AG04449 (cell line): ENCODE data around the gene CCDC3.
"Not testable (repeated sequence)": the region's sequence is repeated elsewhere in the genome, so short reads cannot be mapped to it uniquely, and the experiment has no call there.

Source experiments
- CTCF ChIA-PET: fragments of 350-600 bp; formaldehyde crosslinking; extraction: SDS; loops from one replicate; lab custom pipeline; 2021; ENCODE audit warnings: antibody characterized with exemption; lab: Yijun Ruan, JAX
- POLR2A ChIA-PET: fragments of 400-600, 350-600 bp; formaldehyde crosslinking; extraction: SDS; loops from one replicate; lab custom pipeline; 2020; ENCODE audit warnings: antibody characterized with exemption, inconsistent platforms; lab: Yijun Ruan, JAX
- DNase-seq: peaks from one replicate; pipeline ENCODE4 v3.0.0-alpha.2; 2010; ENCODE audit warnings: low read depth, low spot score
- H3K4me3 ChIP-seq: 2 replicates; pipeline ENCODE4 v1.5.1; 2011; ENCODE audit warnings: low read depth, mild to moderate bottlenecking, control low read depth, low read length
- CTCF ChIP-seq: IDR thresholded peaks from one replicate; pipeline ENCODE4 v1.5.1; 2011; ENCODE audit warnings: mild to moderate bottlenecking, moderate library complexity, low read length, control low read depth, inconsistent platforms; ENCODE audit not compliant: insufficient read depth; ENCODE audit errors: missing control alignments

CCDC3 gene

GRCh38 chr10:12995425-12995861 is 6.1 kb downstream of the CCDC3 start:
- POLR2A ChIA-PET: no interaction called here
- no peak for TF ChIP-seq CTCF
- H3K4me3 ChIP-seq: no peak overlapping the region
- CTCF ChIA-PET: no interaction called here
- no peak for DNase-seq

DNA sequence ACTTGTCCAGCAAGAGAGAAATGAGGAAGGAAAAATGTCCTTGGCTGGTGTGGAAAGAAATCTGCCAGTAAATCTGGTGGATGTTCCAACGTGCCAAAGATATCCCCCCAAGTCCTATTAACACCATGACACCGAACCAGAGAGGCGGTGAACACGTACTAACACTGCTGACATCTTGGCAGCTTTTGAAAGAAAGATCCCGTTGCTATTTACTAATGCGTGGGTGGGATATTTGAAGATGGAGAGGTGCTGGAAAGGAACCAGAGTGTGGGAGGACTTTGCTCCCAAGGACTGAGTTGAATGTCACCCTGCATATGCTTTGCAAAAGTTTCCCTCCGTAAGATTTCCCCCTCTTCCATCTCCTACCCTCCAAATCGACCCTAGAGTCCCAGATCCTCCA is 7.9 kb downstream of the CCDC3 start:
- ChIA-PET CTCF (no interaction called here), POLR2A (no interaction called here)
- H3K4me3 ChIP-seq: no peak overlapping the region
- no peak for TF ChIP-seq CTCF
- no peak for DNase-seq

DNA sequence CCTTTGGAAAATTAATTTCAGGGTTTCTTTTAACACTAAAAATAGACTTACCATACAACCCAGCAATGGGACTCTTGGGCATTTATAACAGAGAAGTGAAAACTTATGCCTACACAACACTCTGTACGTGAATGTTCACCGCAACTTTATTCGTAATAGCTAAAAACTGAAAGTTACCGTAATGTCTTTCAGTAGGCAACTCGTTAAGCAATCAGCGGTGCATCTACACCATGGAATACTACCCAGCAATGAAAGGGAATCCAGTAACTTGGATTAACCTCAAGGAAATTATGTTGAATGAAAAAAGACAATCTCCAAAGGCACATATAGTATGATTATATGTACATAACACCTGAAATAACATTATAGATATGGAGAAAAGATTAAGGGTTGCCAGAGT is 16.2 kb downstream of the CCDC3 start:
- TF ChIP-seq CTCF: no peak
- POLR2A ChIA-PET: no interaction called here

GRCh38 chr10:12984165-12984747 is 17.3 kb downstream of the CCDC3 start:
- CTCF ChIA-PET: no interaction called here
- TF ChIP-seq CTCF: no peak
- POLR2A ChIA-PET: no interaction called here
- H3K4me3 ChIP-seq: no peak overlapping the region
- DNase-seq: no peak

More for the DNA sequence above, 16.2 kb downstream of the CCDC3 start:
- no peak for DNase-seq
- H3K4me3 ChIP-seq: no peak overlapping the region
- CTCF ChIA-PET: no interaction called here

- CTCF ChIA-PET, DNase-seq, POLR2A ChIA-PET, H3K4me3 ChIP-seq: not testable (repeated sequence)
Observed at GRCh38 chr10:12983568-12983967, 17.9 kb downstream of the CCDC3 start.

- no peak for DNase-seq
- POLR2A ChIA-PET: no interaction called here
- no peak for TF ChIP-seq CTCF
- CTCF ChIA-PET: no interaction called here
- H3K4me3 ChIP-seq: no peak overlapping the region
Observed at GRCh38 chr10:12981570-12981969, 19.9 kb downstream of the CCDC3 start.

GRCh38 chr10:12980713-12981306 is 20.7 kb downstream of the CCDC3 start:
- no peak for DNase-seq
- CTCF ChIA-PET: no interaction called here
- no peak overlapping the region for H3K4me3 ChIP-seq
- TF ChIP-seq CTCF: no peak
- POLR2A ChIA-PET: no interaction called here
